Body of pancreas (tissue), 4 donors: ENCODE measurements around the gene MAD1L1. TPM values are rescaled to one million over a fixed set of nuclear protein-coding genes. Genes with fewer than 3 reads are reported as not detected.

Experiments used
- ATAC-seq: fragments of 150-250 bp; one replicate; pipeline ENCODE4 v1.9.1; 2016
- DNase-seq, 4 donors: peaks; one replicate each; pipeline ENCODE4 v3.0.0-alpha.2; 2019
- H3K27ac ChIP-seq, 4 donors: fragments of 200-600 bp; sonication (generic); 1 replicate in 3 of 4; 2 replicates in 1 of 4; pipeline versions ENCODE4 v1.5.1 to v1.6.1; 2016 to 2019; ENCODE audit warnings: mild to moderate bottlenecking in 1 of 4, mixed read lengths in 1 of 4, moderate library complexity in 1 of 4
- H3K27me3 ChIP-seq, 2 donors: fragments of 200-600 bp; sonication (generic); one replicate each; pipeline ENCODE4 v1.6.0; 2016; ENCODE audit warnings: mild to moderate bottlenecking in 1 of 2
- H3K36me3 ChIP-seq, 2 donors: fragments of 200-600 bp; sonication (generic); replicated peaks in 1 of 2; 2 replicates each; pipeline ENCODE4 v1.5.1; 2016; ENCODE audit warnings: low read depth in 2 of 2; ENCODE audit not compliant: insufficient read depth in 1 of 2
- H3K4me1 ChIP-seq: fragments of 200-600 bp; sonication (generic); one replicate; pipeline ENCODE4 v1.6.0; 2016
- H3K4me3 ChIP-seq, 2 donors: fragments of 200-600 bp; sonication (generic); 1 replicate in 1 of 2; 2 replicates in 1 of 2; pipeline ENCODE4 v1.5.1; 2016 to 2019
- H3K9me3 ChIP-seq, 3 donors: fragments of 200-600 bp; sonication (generic); 1 replicate in 2 of 3; 2 replicates in 1 of 3; pipeline ENCODE4 v1.5.1; 2016
- CTCF ChIP-seq, 7 experiments: fragments of 450-650 bp in 4 of 7; fragments of 200-600 bp in 3 of 7; sonication (generic) in 3 of 7; IDR thresholded peaks; one replicate each; pipeline ENCODE4 v1.5.1; 2016 to 2019; ENCODE audit warnings: antibody characterized with exemption in 7 of 7
- POLR2A ChIP-seq, 3 donors: fragments of 450-650 bp; IDR thresholded peaks; one replicate each; pipeline ENCODE4 v1.6.1; 2016; ENCODE audit warnings: antibody characterized with exemption in 3 of 3, mild to moderate bottlenecking in 2 of 3
- WGBS, 2 donors: methylation state at CpG; one replicate each; pipeline ENCODE4 v1.1.5; 2017; 5-methylcytosine and 5-hydroxymethylcytosine counted together
- intact Hi-C: fragments of 100-400 bp; cut with DNase I; formaldehyde crosslinking; loops from one replicate; pipeline ENCODE4 v1.15.1; 2023
- total RNA-seq, 2 donors: library from RNA; depleted of rRNA; stranded (reverse); fragments of >200 nt; gene quantifications; one replicate each; pipeline ENCODE4 v1.1.0, GENCODE V29; 2016

Gene MAD1L1
- total RNA-seq, 2 donors from 2014 or later, result 14.0 to 66.9 TPM

GRCh38 chr7:1949681-1950055 is 283.1 kb downstream of the MAD1L1 start:
- WGBS, 2 donors, result 80 to 91% methylated on average over 6 to 15 of the region's 15 CpGs
- H3K36me3 ChIP-seq, result no peaks in the 10 kb centered on the region
- DNase-seq, result peak in 2 of 4 donors; percentile 1 to 8
- no peak for ATAC-seq
- H3K27me3 ChIP-seq, result no peaks in the 10 kb centered on the region
- TF ChIP-seq CTCF (IDR thresholded peaks at IDR 0.05), result no peak
- TF ChIP-seq POLR2A (IDR thresholded peaks at IDR 0.05), result no peak
- H3K4me3 ChIP-seq, result no peak overlapping the region
- no peaks in the 10 kb centered on the region for H3K9me3 ChIP-seq
- no peak overlapping the region for H3K27ac ChIP-seq
- no peaks in the 10 kb centered on the region for H3K4me1 ChIP-seq
- intact Hi-C loops, result no loop called here

GRCh38 chr7:1948887-1949680 is 283.7 kb downstream of the MAD1L1 start:
- intact Hi-C loops, result no loop called here
- Histone ChIP-seq H3K4me3 (no peak overlapping the region), H3K27me3 (no peaks in the 10 kb centered on the region), H3K27ac (no peak overlapping the region), H3K9me3 (no peaks in the 10 kb centered on the region), H3K4me1 (no peaks in the 10 kb centered on the region), H3K36me3 (no peaks in the 10 kb centered on the region)
- TF ChIP-seq POLR2A (IDR thresholded peaks at IDR 0.05) (no peak), CTCF (IDR thresholded peaks at IDR 0.05) (no peak)
- DNase-seq (peak in 1 of 4 donors; percentile 4), ATAC-seq (no peak)
- WGBS, 2 donors, result 84 to 91% methylated on average over 11 to 30 of the region's 30 CpGs

- no peak for ATAC-seq
- no peak overlapping the region for H3K27ac ChIP-seq
- TF ChIP-seq CTCF (IDR thresholded peaks at IDR 0.05) (no peak), POLR2A (IDR thresholded peaks at IDR 0.05) (no peak)
- 88% methylated on average over 16 of the region's 20 CpGs; no CpG with 5 or more reads in 1 of the 2 donors for WGBS, 2 donors
- no peaks in the 10 kb centered on the region for H3K36me3 ChIP-seq
- H3K4me3 ChIP-seq, result no peak overlapping the region
- H3K27me3 ChIP-seq, result no peaks in the 10 kb centered on the region
- no peaks in the 10 kb centered on the region for H3K4me1 ChIP-seq
- peak in 1 of 4 donors; percentile 3 for DNase-seq
- intact Hi-C loops, result no loop called here
- H3K9me3 ChIP-seq, result no peaks in the 10 kb centered on the region
Measured at GRCh38 chr7:1948301-1948796, 284.4 kb downstream of the MAD1L1 start.

- no peak for ATAC-seq
- 91 to 98% methylated on average over 8 to 21 of the region's 22 CpGs for WGBS, 2 donors
- intact Hi-C loops, result no loop called here
- Histone ChIP-seq H3K9me3 (no peaks in the 10 kb centered on the region), H3K4me3 (no peak overlapping the region), H3K27me3 (no peaks in the 10 kb centered on the region), H3K4me1 (no peaks in the 10 kb centered on the region), H3K27ac (no peak overlapping the region), H3K36me3 (no peaks in the 10 kb centered on the region)
- DNase-seq, result peak in 1 of 4 donors; percentile 3
- TF ChIP-seq CTCF (IDR thresholded peaks at IDR 0.05) (no peak), POLR2A (IDR thresholded peaks at IDR 0.05) (no peak)
Measured at GRCh38 chr7:1947586-1948217, 285.0 kb downstream of the MAD1L1 start.
